Stimulated activated CD8-positive, alpha-beta memory T cell treated with anti-CD3 and anti-CD28 coated beads, Interleukin-12 subunit alpha, Interleukin-12 subunit beta, amount 100 ng/mL, for 24 hours (primary cell): Measurements from ENCODE around the gene EFCAB10.
"Not testable (repeated sequence)": the region's sequence is repeated elsewhere in the genome, so short reads cannot be mapped to it uniquely, and the experiment has no call there.

Experiments
- DNase-seq: peaks from one replicate; pipeline ENCODE4 v3.0.0-alpha.2; 2020; ENCODE audit errors: extremely low read depth

The EFCAB10 gene

DNA sequence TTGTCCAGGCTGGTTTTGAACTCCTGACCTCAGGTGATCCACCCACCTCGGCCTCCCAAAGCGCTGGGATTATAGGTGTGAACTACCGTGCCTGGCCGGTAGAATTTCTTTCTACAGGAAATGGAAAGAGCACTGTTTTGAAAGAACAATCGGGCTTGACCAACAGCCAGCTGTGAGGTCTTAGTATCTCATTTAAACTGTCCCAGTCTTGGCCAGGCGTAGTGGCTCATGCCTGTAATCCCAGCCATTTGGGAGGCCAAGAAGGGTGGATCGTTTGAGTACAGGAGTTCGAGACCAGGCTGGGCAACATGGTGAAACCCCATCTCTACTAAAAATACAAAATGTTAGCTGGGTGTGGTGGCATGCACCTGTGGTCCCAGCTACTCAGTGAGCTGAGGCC is 17.8 kb upstream of the EFCAB10 start:
- not testable (repeated sequence) for DNase-seq

DNA sequence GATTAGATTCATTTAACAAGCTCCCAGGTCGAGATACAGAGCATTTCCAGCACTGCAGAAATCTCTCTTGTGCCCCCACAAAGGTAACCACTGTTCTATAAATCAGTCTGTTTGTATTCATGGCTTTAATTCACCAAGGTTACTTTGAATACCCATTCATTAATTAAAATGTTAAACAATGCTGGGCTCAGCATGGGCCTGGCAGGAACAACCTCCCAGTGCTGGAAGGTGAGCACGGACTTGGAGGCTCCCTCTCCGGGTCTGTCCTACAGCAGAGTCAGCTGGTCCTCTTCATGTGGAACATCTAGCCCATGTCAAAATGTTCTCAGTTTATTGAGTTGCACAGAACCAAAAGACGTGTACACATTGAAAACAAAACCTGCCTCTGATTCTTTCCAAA is 15.6 kb upstream of the EFCAB10 start:
- no peak for DNase-seq

DNA sequence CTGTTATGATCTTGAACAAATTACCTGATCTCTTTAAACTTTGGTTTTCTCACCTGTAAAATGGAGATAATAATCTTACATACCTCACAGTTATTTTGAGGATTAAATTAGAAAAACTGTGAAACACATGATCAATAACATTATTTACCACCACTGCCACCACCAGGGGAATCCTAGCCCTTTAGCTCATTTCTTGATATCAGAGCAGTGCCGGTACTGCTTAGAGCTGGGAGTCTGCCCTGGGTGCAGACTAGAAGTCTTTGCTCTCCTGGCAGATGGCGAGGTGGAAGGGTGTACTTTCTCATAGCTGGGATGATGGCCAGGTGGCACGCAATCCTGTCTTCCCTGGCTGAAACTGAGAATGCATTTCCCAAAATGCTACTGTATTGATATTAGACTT is 12.7 kb upstream of the EFCAB10 start:
- no peak for DNase-seq

DNA sequence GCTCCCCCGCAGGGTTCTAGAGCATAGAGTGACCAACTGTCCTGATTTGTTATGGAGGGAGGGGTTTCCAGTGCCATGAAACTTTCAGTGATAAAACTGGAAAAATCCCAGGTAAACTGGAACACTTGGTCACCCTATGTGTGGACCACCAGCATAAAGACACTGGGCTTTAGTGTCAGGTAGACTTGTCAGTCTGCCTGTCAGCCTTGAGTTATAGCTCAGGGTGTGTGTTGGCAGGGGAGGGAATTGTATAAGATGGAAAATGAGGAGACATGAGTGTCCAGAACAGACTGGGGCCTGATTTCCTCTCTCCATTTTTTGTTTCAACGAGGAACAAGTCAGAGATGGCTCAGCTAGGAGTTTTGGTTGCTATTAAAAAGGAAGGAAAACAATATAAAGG is 10.2 kb upstream of the EFCAB10 start:
- DNase-seq = no peak

DNA sequence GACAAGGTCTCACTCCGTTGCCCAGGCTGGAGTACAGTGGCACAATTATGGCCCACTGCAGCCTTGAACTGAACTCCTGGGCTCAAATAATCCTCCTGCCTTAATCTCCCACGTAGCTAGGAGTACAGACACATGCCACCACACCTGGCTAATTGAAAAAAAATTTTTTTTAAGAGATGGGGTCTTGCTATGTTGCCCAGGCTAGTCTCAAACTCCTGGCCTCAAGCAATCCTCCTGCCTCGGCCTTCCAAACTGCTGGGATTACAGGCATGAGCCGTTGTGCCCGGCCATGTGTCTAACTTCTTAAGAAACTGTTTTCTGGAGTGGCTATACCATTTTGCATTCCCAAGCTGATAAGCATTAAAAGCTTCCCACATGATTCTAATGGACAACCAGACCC is 9.5 kb upstream of the EFCAB10 start:
- no peak for DNase-seq

DNA sequence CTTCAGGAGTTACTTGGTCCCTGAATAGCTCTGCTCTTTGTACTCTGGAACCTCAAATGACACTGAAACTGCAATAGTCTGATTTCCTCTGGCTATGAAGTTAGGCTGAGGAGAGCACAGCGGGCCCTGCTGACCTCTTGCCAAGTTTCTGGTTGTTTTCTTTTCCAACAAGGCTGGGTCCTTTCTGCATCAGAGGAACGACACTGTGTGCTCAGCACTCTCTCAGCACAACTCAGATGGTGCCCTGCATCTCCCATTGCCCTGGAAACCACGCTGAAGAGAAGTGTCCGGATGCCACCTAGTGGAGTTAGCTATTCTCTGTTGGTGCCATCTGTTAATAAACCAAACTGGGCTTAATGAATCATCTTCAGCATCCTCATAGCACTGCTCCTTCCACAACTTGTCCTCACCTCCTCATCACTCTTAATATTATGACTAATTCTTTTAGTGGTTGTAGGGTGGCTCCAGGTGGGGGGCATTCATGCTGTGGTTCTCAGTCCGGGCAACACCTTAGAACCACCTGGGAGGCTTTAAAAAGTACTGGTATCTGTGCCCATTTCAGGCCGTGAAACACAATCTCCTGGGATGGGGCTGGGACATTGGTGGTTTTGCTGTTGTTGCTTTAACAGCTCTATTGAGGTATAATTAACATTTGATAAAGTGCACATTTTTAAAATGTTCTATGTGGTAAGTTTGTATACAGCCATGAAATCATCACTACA is 8.2 kb upstream of the EFCAB10 start:
- peak; percentile 11 for DNase-seq

DNA sequence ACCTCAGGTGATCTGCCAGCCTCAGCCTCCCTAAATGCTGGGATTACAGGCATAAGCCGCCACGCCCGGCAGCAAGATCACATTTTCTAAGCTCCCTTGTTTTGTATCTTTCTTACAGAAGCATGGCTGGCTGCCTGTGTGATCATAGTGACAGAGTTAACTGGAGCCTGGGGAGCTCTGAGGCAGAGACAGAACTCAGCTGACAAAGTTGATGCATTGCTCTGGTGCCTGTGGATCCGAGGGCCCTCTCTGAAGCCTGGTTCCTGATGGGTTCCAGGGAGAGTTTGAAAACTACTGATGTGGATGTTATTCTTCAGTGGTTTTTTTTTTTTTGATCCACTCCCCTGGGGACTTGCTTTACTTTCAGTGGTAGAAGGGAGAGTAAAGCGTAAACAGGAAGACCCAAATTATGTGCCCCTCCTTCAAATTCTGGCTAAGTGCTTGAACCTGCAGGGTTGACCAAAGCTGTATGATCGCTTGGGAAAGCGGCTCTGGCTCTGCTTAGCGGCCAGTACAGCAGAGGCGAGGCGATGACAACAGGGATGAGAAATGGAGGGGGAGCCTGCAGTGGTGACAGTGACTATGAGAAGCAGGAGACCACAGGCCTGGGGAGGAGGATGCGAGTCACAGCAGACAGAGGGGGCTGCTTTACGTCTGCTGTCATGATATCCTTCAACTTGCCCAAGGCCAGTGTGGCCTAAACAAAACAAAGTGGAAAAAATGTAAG is 6.8 kb upstream of the EFCAB10 start:
- DNase-seq = no peak

DNA sequence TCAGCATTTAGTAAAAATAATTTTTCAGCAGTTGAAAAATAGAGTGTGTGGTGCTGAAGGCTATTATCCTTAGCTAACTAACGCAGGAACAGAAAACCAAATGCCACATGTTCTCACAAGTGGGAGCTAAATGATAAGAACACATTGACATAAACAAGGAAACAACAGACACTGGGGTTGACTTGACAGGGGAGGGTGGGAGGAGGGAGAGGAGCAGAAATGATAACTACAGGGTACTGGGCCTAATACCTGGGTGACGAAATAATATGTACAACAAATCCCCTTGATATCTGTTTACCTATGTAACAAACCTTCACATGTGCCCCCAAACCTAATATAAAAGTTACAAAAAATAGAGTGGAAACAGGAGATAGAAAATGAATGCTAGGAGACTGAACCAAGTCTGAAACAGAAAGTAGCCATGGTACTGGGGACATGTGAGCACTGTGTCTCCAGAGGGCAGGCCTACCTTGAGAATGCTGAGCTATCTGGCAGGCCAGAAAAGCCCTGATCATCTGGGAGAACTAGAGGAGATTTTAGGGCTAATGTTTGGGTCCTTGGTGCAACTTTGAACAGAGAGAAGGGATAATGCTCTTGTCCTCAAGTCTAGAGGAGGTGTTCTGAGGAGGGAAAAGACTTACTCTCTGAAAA is 4.7 kb upstream of the EFCAB10 start:
- no peak for DNase-seq

DNA sequence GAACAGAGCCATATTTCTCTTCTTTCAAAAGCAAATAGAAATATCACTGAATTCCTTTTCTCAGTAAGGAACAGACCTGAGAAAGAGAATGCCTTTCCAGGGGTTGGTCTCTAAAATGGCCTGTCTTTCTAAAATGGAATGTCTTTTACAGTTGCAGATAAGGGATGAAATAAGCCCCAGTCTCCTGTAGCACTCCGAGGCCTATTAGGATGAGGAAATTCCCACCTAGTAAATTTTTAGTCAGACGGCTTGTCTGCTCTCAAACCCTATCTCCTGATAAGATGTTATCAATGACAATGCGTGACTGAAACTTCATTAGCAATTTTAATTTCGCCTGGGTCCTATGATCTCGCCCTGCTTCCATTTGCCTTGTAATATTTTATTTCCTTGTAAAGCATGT is 2.9 kb upstream of the EFCAB10 start:
- DNase-seq = no peak

DNA sequence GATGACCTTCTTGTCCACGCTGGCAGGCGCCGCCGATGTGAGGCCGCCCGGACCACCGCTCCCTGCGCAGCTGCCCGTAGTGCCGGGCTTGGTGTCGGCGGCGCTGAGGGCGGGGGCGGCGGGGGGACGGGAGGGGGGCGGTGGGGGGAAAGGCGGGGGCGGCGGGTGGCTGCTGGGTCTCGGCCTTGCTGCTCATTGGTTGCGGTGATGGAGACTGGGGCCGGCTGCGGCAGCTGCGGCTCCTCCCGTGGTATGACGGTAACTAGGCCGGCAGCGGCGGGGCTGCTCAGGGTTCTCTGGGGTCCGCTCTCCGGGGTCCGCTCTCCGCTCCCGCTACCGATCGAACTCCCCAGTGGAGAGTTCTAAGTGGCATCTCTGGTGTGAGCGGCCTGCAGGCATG is 1.8 kb upstream of the EFCAB10 start:
- no peak for DNase-seq

DNA sequence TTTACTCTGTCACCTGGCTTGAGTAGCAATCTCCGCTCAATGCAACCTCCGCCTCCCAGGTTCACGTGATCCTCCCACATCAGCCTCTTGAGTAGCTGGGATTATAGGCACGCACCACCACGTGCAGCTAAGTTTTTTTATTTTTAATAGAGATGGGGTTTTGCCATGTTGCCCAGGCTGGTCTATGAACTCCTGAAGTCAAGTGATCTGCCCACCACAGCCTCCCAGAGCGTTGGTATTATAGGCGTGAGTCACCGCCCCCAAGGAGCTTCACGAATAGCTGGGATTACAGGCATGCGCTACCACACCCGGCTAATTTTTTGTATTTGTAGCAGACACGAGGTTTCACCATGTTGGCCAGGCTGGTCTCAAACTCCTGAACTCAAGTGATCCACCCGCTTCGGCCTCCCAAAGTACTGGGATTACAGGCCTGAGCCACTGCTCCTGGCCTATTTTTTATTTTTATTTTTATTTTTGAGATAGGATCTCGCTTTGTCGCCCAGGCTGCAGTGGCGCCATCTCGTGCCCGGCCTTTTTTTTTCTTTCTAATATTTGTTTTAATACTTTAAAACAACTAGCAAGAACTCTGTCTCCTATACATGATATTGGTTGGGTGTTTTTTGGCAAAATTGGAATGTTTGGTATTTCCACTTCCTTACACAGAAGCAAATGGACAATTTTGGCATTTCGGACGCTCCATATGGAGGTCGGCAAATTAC is 1.1 kb downstream of the EFCAB10 start:
- DNase-seq = no peak

DNA sequence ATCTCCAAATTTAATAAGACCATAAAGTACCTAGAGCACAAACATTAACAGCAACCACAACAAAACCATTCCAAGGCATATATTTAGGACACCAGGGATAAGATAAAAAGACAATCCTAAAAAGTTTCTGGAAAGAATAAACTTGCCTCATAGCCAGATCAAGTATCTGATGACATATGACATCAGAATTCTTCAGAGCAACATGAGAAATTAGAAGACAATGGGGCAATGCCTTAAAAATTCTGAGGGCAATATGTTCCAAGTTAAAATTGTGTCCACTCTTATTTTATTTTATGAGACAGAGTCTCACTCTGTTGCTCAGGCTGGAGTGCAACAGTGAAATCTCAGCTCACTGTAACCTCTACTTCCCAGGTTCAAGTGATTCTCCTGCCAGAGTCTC is 2.8 kb downstream of the EFCAB10 start:
- DNase-seq = no peak

DNA sequence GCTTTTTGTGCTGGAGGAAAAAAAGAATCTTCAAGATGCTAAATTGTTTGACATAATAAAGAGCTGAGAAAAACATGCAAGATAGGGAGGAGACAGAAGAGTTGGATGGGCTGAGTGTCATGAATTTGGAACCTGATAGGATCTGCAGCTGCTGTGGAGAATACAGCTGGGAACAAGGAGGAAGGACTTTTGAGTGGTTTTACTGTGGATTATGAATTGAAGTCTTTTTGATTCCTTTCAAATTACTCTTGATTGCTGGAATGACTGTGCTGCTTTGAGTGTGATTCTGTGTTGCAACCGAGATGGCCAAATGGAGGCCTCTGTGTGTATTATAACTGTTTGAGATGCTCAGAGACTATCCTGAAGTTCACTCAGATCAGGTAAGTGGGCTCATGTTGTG is 4.0 kb downstream of the EFCAB10 start:
- no peak for DNase-seq

DNA sequence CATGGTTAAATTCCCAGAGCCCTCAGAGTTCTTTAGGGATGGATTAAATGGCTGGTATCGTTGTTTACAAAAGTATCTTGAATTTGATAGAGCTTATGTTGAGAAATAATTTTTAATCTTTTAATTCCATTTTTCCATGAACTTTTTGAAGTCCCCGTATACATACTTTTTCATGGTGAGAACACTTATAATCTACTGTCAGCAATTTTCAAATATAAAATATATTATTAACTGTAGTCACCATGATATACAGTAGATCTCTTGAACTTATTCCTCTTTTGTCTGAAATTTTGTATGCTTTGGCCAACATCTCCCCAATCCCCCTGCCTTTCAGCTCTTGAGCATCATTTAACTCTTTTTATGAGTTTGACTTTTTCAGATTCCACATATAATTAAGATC is 9.4 kb downstream of the EFCAB10 start:
- no peak for DNase-seq

DNA sequence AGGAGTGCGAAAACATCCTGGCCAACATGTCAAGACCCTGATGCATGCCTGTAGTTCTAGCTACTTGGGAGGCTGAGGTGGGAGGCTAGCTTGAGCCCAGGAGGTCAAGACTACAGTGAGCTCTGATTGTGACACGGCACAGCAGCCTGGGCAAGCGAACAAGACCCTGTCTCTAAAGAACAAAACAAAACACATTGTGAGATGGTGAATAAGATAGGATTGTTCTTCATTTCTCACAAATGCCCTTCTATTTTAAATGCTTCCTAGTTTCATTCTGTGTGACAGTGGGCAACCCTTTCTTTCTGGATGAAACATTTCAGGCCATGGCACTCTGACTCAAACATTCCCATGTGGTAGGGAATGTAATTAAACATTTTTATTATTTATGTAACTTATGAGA is 13.5 kb downstream of the EFCAB10 start:
- DNase-seq = no peak

DNA sequence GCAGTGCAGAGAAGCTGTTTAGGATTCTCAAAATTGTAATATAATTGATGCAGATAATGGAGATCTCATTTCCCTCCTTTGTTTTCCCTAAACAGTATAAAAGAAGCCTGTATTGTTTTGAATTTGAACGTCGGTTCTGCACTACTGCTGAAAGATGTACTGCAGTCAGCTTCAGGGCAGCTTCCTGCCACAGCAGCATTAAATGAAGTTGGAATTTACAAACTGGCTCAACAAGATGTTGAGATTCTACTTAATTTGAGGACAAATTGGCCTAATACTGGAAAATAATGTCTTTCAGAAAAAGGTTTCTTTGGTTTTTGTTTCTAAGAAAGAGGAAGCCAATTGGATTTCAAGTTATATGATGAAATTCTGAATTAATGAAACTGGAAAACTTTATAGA is 14.3 kb downstream of the EFCAB10 start:
- no peak for DNase-seq

DNA sequence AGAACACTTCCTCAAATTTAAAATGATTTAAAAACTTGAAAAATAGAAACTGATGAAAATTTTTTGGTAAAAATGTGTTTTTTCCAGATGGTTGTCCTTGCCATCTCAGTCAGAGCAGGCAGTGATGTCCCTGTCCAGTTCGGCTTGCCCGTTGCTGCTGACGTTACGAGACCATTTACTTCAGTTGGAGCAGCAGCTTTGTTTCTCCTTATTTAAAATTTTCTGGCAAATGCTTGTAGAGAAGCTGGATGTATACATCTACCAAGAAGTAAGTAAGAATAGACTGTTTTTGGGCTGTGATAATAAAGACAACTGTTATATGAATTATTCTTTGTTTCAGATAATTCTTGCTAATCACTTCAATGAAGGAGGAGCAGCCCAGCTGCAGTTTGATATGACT is 16.1 kb downstream of the EFCAB10 start:
- DNase-seq = no peak

DNA sequence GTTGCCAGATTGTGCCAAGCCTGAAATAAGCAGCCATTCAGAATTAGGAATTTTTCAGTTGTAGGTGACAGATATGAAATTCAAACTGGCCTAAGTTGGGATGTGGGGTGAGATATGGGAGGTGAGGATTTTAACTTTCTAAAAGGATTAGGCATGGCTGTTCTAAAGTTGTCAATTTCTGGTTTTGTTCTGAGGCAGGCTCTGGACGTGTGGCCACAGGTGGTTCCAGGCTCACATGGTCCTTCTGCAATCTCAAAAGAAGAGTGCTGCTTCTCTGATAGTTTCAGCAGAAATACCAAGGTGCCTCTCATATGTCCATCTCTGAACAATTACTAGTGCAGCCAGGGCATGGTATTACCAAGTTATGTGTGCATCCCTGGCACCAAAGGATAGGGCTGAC is 21.4 kb downstream of the EFCAB10 start:
- DNase-seq = no peak

DNA sequence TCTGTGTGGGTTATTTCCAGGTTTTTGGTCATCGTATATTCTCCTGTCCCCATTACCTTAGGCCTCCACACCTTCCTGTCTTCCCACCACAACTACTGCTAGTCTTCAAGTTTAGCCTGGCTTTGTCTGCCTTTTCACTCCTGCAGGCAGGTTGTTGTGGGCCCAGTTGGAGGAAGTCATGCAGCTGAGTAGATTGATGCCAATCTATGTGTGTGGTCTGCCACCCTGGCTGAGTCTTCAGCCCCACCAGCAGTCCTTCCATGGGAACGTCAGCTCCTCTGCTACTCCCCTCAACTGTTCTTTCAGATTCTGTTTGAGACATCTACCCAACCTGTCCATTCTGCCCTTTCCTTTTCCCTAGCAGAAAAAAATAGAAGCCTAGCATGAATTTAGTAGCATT is 43.0 kb downstream of the EFCAB10 start:
- DNase-seq = no peak

DNA sequence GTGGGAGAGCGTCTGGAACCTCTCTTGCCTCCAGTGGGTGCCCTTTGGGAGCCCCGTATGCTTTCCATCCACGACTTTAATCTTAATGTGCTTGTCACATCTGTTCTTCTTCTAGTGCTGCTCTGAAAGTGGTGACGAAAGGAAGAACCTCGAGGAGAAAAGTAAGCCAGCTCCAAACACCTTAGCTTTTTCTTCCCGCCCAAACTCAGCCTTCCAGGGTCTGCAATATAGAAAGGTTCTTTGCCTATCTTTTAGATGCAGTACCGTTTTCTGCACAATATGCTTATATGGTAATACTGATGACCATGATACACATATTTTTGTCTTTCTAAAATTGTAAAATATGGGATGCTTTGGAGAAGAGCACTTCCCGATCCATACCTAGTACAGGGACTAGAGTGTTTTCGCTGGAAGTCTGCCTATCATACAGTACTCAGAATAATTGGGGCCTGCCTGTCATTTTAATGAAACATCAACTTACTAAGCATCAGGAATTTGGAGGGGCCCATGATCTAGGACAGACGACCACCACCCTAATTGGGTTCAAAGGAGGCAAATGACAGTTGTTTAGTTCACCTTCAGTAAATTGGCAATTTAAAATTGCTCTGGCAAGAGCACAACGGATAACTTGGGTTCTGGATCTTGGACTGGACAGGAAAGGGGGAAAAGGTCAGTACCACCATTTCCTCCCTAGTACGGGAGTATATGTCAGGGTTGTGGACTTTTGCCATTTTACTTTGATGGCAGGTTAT is 48.4 kb downstream of the EFCAB10 start:
- no peak for DNase-seq

DNA sequence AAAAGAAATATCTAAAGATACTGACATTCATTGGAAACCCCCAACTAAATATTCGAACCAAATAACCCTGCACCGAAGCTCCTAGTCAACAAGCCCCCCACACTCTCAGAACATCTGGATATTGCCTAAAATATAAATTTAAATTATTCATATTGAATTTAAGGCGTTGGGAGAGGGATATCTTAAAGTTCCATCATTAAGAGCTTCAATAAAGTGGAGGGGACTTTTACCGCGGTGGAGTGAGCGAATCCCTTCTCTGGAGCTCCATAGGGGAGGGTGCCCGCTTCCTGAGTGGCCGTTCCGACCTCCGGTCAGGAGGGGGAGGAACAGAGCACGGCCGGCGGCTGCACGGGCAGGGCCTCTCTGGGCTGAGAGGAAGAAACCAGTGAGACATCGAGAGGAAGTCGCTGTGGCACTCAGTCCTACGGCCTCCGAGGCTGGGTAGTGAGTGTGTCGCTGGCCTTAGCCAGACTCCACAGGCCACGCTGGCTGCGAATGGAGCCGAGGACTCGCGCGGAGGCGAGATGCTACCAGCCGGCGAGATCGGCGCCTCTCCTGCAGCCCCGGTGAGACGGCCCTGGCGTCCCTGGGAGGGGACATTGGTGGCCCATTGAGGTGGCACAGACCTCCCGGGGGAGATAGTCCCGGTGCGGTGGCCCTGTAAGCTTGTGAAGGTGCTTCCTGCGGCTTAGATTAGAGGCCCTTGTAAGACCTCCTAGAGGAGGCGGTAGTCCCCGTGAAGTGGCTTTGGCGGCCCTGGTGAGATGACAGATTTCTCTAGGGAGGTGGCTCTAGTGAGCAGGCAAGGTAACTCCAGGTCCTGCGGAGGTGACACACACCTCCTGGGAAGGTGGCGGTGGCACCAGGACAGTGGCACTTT is 49.3 kb downstream of the EFCAB10 start, which contains the start of gene RINT1:
TSS of gene RINT1 (plus strand) at position 410 of the 880 bp plus-strand sequence. CDS start at position 525, 115 bp downstream.
- DNase-seq = peak; percentile 58
